ENCODE measurements around the gene RNF181. TPM values are rescaled to one million over a fixed set of nuclear protein-coding genes. Genes with fewer than 3 reads are reported as not detected.

The RNF181 gene
- total RNA-seq, 1 donor from 2014 or later: 155 TPM

- Histone ChIP-seq H3K36me3 (ENCODE audit: insufficient read depth, low read length) (no peaks in the 10 kb centered on the region), H4K20me1 (ENCODE audit: insufficient read depth, low read length) (no peaks in the 10 kb centered on the region), H3K4me2 (ENCODE audit: low read length) (peak within 1 kb of the TSS; percentile 92), H3K9me3 (ENCODE audit: insufficient read depth, low read depth, low read length) (no peaks in the 10 kb centered on the region), H2AFZ (ENCODE audit: low read depth, low read length) (peak within 1 kb of the TSS; percentile 82), H3K4me1 (ENCODE audit: insufficient read depth, low read length) (peaks cover 20% of the 10 kb centered on the region), H3K79me2 (ENCODE audit: insufficient read depth, low read length) (peaks cover 2% of the 10 kb centered on the region), H3K27ac (ENCODE audit: low read depth, low read length) (peak within 1 kb of the TSS; percentile 64), H3K4me3 (ENCODE audit: insufficient read depth, low read depth, low read length) (peak within 1 kb of the TSS; percentile 55), H3K9ac (ENCODE audit: low read length) (peak within 1 kb of the TSS; percentile 75), H3K27me3 (ENCODE audit: insufficient read depth, low read length) (no peaks in the 10 kb centered on the region)
- Mint-ChIP-seq H3K4me1 (ENCODE audit: low read depth, unreplicated experiment) (peaks cover 33% of the 10 kb centered on the region), H3K4me3 (ENCODE audit: unreplicated experiment) (peak within 1 kb of the TSS; percentile 55), H3K9me3 (ENCODE audit: unreplicated experiment) (no peaks in the 10 kb centered on the region), H3K27ac (ENCODE audit: unreplicated experiment) (peak within 1 kb of the TSS; percentile 21), H3K27me3 (ENCODE audit: low read depth, unreplicated experiment) (peaks cover 7% of the 10 kb centered on the region), H3K36me3 (ENCODE audit: low read depth, unreplicated experiment) (peaks cover 7% of the 10 kb centered on the region)
- DNase-seq (ENCODE audit: low read depth) (no peak), FAIRE-seq (no peak)
- TF ChIP-seq EZH2 (IDR thresholded peaks at IDR 0.05; ENCODE audit: insufficient read depth, low read length) (no peak), CTCF (IDR thresholded peaks at IDR 0.05; ENCODE audit: insufficient read depth, low read depth, low read length) (no peak)
Observed at GRCh38 chr2:85584354-85584856, 11.1 kb upstream of the RNF181 start, which contains the start of gene VAMP5. Gene VAMP5 (plus strand): TSS chr2:85584431. CDS start chr2:85584491, 60 bp downstream.

GRCh38 chr2:85584857-85585780 is 10.4 kb upstream of the RNF181 start:
- FAIRE-seq (no peak), DNase-seq (ENCODE audit: low read depth) (peak; percentile 58)
- Histone ChIP-seq H3K36me3 (ENCODE audit: insufficient read depth, low read length) (no peaks in the 10 kb centered on the region), H3K27ac (ENCODE audit: low read depth, low read length) (peak overlapping the region; percentile 64), H3K27me3 (ENCODE audit: insufficient read depth, low read length) (no peaks in the 10 kb centered on the region), H3K4me1 (ENCODE audit: insufficient read depth, low read length) (peaks cover 22% of the 10 kb centered on the region), H3K4me3 (ENCODE audit: insufficient read depth, low read depth, low read length) (peak overlapping the region; percentile 55), H3K79me2 (ENCODE audit: insufficient read depth, low read length) (peaks cover 2% of the 10 kb centered on the region), H4K20me1 (ENCODE audit: insufficient read depth, low read length) (no peaks in the 10 kb centered on the region), H3K9ac (ENCODE audit: low read length) (peak overlapping the region; percentile 75), H3K9me3 (ENCODE audit: insufficient read depth, low read depth, low read length) (no peaks in the 10 kb centered on the region), H3K4me2 (ENCODE audit: low read length) (peak overlapping the region; percentile 92), H2AFZ (ENCODE audit: low read depth, low read length) (peak overlapping the region; percentile 82)
- H3K27me3 Mint-ChIP-seq (ENCODE audit: low read depth, unreplicated experiment): peaks cover 7% of the 10 kb centered on the region
- H3K4me3 Mint-ChIP-seq (ENCODE audit: unreplicated experiment): peak overlapping the region; percentile 55
- TF ChIP-seq CTCF (IDR thresholded peaks at IDR 0.05; ENCODE audit: insufficient read depth, low read depth, low read length) (no peak), EZH2 (IDR thresholded peaks at IDR 0.05; ENCODE audit: insufficient read depth, low read length) (no peak)
- H3K36me3 Mint-ChIP-seq (ENCODE audit: low read depth, unreplicated experiment): peaks cover 7% of the 10 kb centered on the region
- peaks cover 36% of the 10 kb centered on the region for H3K4me1 Mint-ChIP-seq (ENCODE audit: low read depth, unreplicated experiment)
- peak overlapping the region; percentile 21 for H3K27ac Mint-ChIP-seq (ENCODE audit: unreplicated experiment)
- H3K9me3 Mint-ChIP-seq (ENCODE audit: unreplicated experiment): no peaks in the 10 kb centered on the region
